ENCODE results near the gene XRN2. TPM values are rescaled to one million over a fixed set of nuclear protein-coding genes. Genes with fewer than 3 reads are reported as not detected.

Gene XRN2
- total and polyA plus RNA-seq, 10 donors: 19.3 to 92.6 (median 62.8) TPM

- 38 to 89% (median 87%) methylated on average over 2 of the region's 2 CpGs for WGBS, 5 donors
- no peak for DNase-seq
- TF ChIP-seq POLR2A (IDR thresholded peaks at IDR 0.05) (no peak), CTCF (IDR thresholded peaks at IDR 0.05 in 8 of 11, conservative IDR thresholded peaks at IDR 0.05 in 3 of 11) (no peak), POLR2AphosphoS5 (IDR thresholded peaks at IDR 0.05) (no peak)
- peaks cover 0 to 27% (median 3%) of the 10 kb centered on the region in 6 donors for H3K36me3 ChIP-seq
- intact Hi-C loops (cut with DNase I; ENCODE audit: low total_unique reads): no loop called here
- H3K4me3 ChIP-seq: no peak overlapping the region
- peak overlapping the region in 1 of 8 donors; percentile 0 for H3K27ac ChIP-seq
- peaks cover 0 to 5% (median 0%) of the 10 kb centered on the region in 8 donors for H3K9me3 ChIP-seq
- H3K4me1 ChIP-seq: peaks cover 18 to 71% (median 64%) of the 10 kb centered on the region in 6 donors
- no peaks in the 10 kb centered on the region for H3K27me3 ChIP-seq (replicated peaks in 1 of 7)
Observed at GRCh38 chr20:21308340-21308739, 5.2 kb downstream of the XRN2 start.

GRCh38 chr20:21309678-21310467 lies 6.7 kb downstream of the XRN2 start:
- 82 to 95% (median 92%) methylated on average over 2 of the region's 2 CpGs for WGBS, 5 donors
- intact Hi-C loops (cut with DNase I; ENCODE audit: low total_unique reads): no loop called here
- no peak overlapping the region for H3K4me3 ChIP-seq
- H3K27me3 ChIP-seq (replicated peaks in 1 of 7): no peaks in the 10 kb centered on the region
- H3K9me3 ChIP-seq: peaks cover 0 to 5% (median 0%) of the 10 kb centered on the region in 8 donors
- peaks cover 12 to 74% (median 66%) of the 10 kb centered on the region in 6 donors for H3K4me1 ChIP-seq
- peaks cover 0 to 27% (median 3%) of the 10 kb centered on the region in 6 donors for H3K36me3 ChIP-seq
- DNase-seq: no peak
- H3K27ac ChIP-seq: no peak overlapping the region
- TF ChIP-seq CTCF (IDR thresholded peaks at IDR 0.05 in 8 of 11, conservative IDR thresholded peaks at IDR 0.05 in 3 of 11) (no peak), POLR2A (IDR thresholded peaks at IDR 0.05) (no peak)

GRCh38 chr20:21312813-21313474 lies 9.8 kb downstream of the XRN2 start:
- H3K27ac ChIP-seq: no peak overlapping the region
- no peak for DNase-seq
- H3K36me3 ChIP-seq: peaks cover 0 to 18% (median 3%) of the 10 kb centered on the region in 6 donors
- no peaks in the 10 kb centered on the region for H3K27me3 ChIP-seq (replicated peaks in 1 of 7)
- peaks cover 0 to 5% (median 0%) of the 10 kb centered on the region in 8 donors for H3K9me3 ChIP-seq
- TF ChIP-seq POLR2AphosphoS5 (IDR thresholded peaks at IDR 0.05) (no peak), CTCF (IDR thresholded peaks at IDR 0.05 in 8 of 11, conservative IDR thresholded peaks at IDR 0.05 in 3 of 11) (no peak), POLR2A (IDR thresholded peaks at IDR 0.05) (no peak)
- WGBS, 5 donors: 84 to 94% (median 92%) methylated on average over 10 of the region's 10 CpGs
- intact Hi-C loops (cut with DNase I; ENCODE audit: low total_unique reads): no loop called here
- peaks cover 16 to 100% (median 82%) of the 10 kb centered on the region in 6 donors for H3K4me1 ChIP-seq
- H3K4me3 ChIP-seq: no peak overlapping the region

GRCh38 chr20:21315138-21315537 lies 12.0 kb downstream of the XRN2 start:
- TF ChIP-seq POLR2A (IDR thresholded peaks at IDR 0.05) (no peak), POLR2AphosphoS5 (IDR thresholded peaks at IDR 0.05) (peak in 1 of 3 donors; percentile 47), CTCF (IDR thresholded peaks at IDR 0.05 in 8 of 11, conservative IDR thresholded peaks at IDR 0.05 in 3 of 11) (no peak)
- WGBS, 5 donors: 36 to 53% (median 44%) methylated on average over 4 of the region's 4 CpGs
- Histone ChIP-seq H3K27me3 (replicated peaks in 1 of 7) (no peaks in the 10 kb centered on the region), H3K9me3 (peaks cover 0 to 15% (median 9%) of the 10 kb centered on the region in 8 donors), H3K27ac (peak overlapping the region in 5 of 8 donors; percentile 16 to 70 (median 55)), H3K36me3 (peaks cover 0 to 5% (median 0%) of the 10 kb centered on the region in 6 donors), H3K4me1 (peaks cover 9 to 93% (median 61%) of the 10 kb centered on the region in 6 donors), H3K4me3 (no peak overlapping the region)
- intact Hi-C loops (cut with DNase I; ENCODE audit: low total_unique reads): no loop called here
- no peak for DNase-seq
